ENCODE results near the gene HEATR5A. TPM values are rescaled to one million over a fixed set of nuclear protein-coding genes. Genes with fewer than 3 reads are reported as not detected.

The HEATR5A gene
- total and polyA plus RNA-seq, 2 of the 13 experiments (the other 11 are each of a cell fraction or from before 2014, with no cell fraction given) = 36.4 to 105 TPM

DNA sequence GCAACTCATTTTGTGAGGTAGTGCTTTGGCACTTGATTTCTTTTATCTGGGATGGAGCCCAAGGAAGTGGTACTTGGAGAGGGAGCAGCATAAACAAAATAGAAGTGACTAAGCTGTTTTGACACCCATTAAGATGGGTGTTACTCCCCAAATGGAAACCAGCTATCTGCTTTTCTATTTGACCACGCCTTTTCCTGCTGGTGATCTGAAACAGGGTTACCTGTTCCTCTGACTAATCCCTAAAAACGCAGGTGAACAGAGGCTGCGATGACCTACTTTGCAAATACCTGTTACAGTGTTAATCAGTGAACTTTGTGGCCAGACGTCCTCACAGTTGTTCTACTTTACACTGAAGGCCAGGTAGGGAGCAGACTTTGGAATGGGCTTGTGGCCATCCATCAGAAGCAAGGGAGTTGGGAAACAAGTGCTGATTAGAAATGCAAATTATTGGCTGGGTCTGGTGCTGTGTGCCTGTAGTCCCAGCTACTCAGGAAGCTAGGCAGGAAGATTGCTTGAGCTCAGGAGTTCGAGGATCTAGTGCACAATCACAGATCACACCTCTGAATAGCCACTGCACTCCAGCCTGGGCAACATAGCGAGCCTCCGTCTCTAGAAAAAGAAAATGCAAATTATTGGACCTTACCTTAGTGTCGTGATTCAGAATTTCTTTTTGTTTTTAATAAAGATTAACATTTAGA lies 154.5 kb downstream of the HEATR5A start (continued):
- TF ChIP-seq ZIK1 (CRISPR knock-in tag; IDR thresholded peaks at IDR 0.05; ENCODE audit: borderline replicate concordance, low read depth) = peak; percentile 93
- no peak; the same call in 1 of the 2 replicates for TF ChIP-seq ARNTL (CRISPR knock-in tag; IDR thresholded peaks at IDR 0.05)
- TF ChIP-seq, protein P1, sequence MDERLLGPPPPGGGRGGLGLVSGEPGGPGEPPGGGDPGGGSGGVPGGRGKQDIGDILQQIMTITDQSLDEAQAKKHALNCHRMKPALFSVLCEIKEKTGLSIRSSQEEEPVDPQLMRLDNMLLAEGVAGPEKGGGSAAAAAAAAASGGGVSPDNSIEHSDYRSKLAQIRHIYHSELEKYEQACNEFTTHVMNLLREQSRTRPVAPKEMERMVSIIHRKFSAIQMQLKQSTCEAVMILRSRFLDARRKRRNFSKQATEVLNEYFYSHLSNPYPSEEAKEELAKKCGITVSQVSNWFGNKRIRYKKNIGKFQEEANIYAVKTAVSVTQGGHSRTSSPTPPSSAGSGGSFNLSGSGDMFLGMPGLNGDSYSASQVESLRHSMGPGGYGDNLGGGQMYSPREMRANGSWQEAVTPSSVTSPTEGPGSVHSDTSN (CRISPR knock-in tag; IDR thresholded peaks at IDR 0.05) = no peak
- TF ChIP-seq TBL1XR1 (IDR thresholded peaks at IDR 0.05; ENCODE audit: borderline replicate concordance, low read length, partially characterized antibody) = peak; percentile 15
- no peak for TF ChIP-seq HES4 (CRISPR knock-in tag; IDR thresholded peaks at IDR 0.05; ENCODE audit: borderline replicate concordance)
- TF ChIP-seq EP300 (IDR thresholded peaks at IDR 0.05; ENCODE audit: low read depth in 2 of 2, low read length in 2 of 2) = peak in 1 of 2 experiments; percentile 90; a peak in 3 of 4 replicates
- peak; percentile 72; the same call in 1 of the 2 replicates for TF ChIP-seq EP300 (CRISPR knock-in tag; IDR thresholded peaks at IDR 0.05; ENCODE audit: borderline replicate concordance)
- no peak for TF ChIP-seq TMF1 (CRISPR knock-in tag; IDR thresholded peaks at IDR 0.05; ENCODE audit: low read depth)
- peak; percentile 80; the same call in 1 of the 2 replicates for TF ChIP-seq GLI4 (CRISPR knock-in tag; IDR thresholded peaks at IDR 0.05; ENCODE audit: borderline replicate concordance)
- TF ChIP-seq POLR2AphosphoS2 (IDR thresholded peaks at IDR 0.05; ENCODE audit: low read depth, low read length) = no peak
- peak; percentile 91 for TF ChIP-seq ZNF761 (CRISPR knock-in tag; conservative IDR thresholded peaks at IDR 0.05)
- peak; percentile 50; the same call in 1 of the 2 replicates for TF ChIP-seq ZNF792 (CRISPR knock-in tag; IDR thresholded peaks at IDR 0.05)
- TF ChIP-seq KAT7 (CRISPR knock-in tag; IDR thresholded peaks at IDR 0.05; ENCODE audit: borderline replicate concordance) = peak; percentile 95
- TF ChIP-seq ZNF124 (CRISPR knock-in tag; IDR thresholded peaks at IDR 0.05) = peak; percentile 86; the same call in 1 of the 2 replicates
- TF ChIP-seq, protein P2, sequence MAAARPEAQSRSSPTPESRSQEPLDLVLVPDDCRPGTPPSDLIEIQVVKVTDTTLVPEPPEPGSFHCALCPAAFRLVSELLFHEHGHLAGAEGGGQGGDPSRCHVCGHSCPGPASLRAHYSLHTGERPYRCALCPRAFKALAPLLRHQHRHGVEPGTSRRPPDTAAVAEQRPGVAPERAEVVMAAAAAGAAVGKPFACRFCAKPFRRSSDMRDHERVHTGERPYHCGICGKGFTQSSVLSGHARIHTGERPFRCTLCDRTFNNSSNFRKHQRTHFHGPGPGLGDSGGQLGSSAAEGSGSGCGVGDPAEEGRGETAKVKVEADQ (CRISPR knock-in tag; IDR thresholded peaks at IDR 0.05; ENCODE audit: borderline replicate concordance) = peak; percentile 98
- TF ChIP-seq TBP (CRISPR knock-in tag; IDR thresholded peaks at IDR 0.05) = no peak
- TF ChIP-seq SRSF9 (IDR thresholded peaks at IDR 0.05; ENCODE audit: borderline replicate concordance, insufficient read depth, low read depth, low read length, poor library complexity, severe bottlenecking) = no peak
- TF ChIP-seq NFE2 (CRISPR knock-in tag; IDR thresholded peaks at IDR 0.05) = no peak
- 0 out of 2 replicates have a peak, but pooled peaks have one; percentile 58 for TF ChIP-seq CHD4 (IDR thresholded peaks at IDR 0.05; ENCODE audit: borderline replicate concordance, low read length)
- TF ChIP-seq ZNF331 (CRISPR knock-in tag; IDR thresholded peaks at IDR 0.05) = peak; percentile 85; the same call in 1 of the 2 replicates
- no peak for TF ChIP-seq ZBTB1 (CRISPR knock-in tag; IDR thresholded peaks at IDR 0.05; ENCODE audit: borderline replicate concordance)
- TF ChIP-seq HNRNPH1 (optimal IDR thresholded peaks at IDR 0.05; ENCODE audit: low read depth, low read length) = no peak
- TF ChIP-seq BCL6 (CRISPR knock-in tag; IDR thresholded peaks at IDR 0.05) = peak; percentile 71
- peak; percentile 83 for TF ChIP-seq ZNF614 (CRISPR knock-in tag; IDR thresholded peaks at IDR 0.05; ENCODE audit: borderline replicate concordance)
- TF ChIP-seq ZNF557 (CRISPR knock-in tag; IDR thresholded peaks at IDR 0.05) = no peak
- TF ChIP-seq SALL1 (CRISPR knock-in tag; IDR thresholded peaks at IDR 0.05) = peak; percentile 98
- TF ChIP-seq ZNF781 (CRISPR knock-in tag; IDR thresholded peaks at IDR 0.05; ENCODE audit: borderline replicate concordance, not compliant biosample characterization) = no peak
- no peak for TF ChIP-seq GTF2F1 (IDR thresholded peaks at IDR 0.05; ENCODE audit: low read length)
- TF ChIP-seq SOX6 (IDR thresholded peaks at IDR 0.05) = no peak
- no peak for TF ChIP-seq SOX6 (CRISPR knock-in tag; IDR thresholded peaks at IDR 0.05)
- peak; percentile 94 for TF ChIP-seq ERF (CRISPR knock-in tag; IDR thresholded peaks at IDR 0.05)
